GM21576 (cell line): ENCODE results near the gene NMS.
"Not testable (repeated sequence)": the region's sequence is repeated elsewhere in the genome, so short reads cannot be mapped to it uniquely, and the experiment has no call there.

Experiments
- ATAC-seq: cut with Tn5 transposase; IDR thresholded peaks from one replicate; pipeline ENCODE4 v1.9.1; 2021; ENCODE audit warnings: mild to moderate bottlenecking, moderate library complexity; ENCODE audit not compliant: unreplicated experiment

NMS gene

GRCh38 chr2:100470182-100470581, at the start of gene NMS:
TSS of gene NMS (plus strand) at chr2:100470482. CDS start at chr2:100470489, 7 bp downstream.
- ATAC-seq = no peak

- no peak for ATAC-seq
These were observed 47.8 kb upstream of the NMS start for GRCh38 chr2:100422320-100423055.

DNA sequence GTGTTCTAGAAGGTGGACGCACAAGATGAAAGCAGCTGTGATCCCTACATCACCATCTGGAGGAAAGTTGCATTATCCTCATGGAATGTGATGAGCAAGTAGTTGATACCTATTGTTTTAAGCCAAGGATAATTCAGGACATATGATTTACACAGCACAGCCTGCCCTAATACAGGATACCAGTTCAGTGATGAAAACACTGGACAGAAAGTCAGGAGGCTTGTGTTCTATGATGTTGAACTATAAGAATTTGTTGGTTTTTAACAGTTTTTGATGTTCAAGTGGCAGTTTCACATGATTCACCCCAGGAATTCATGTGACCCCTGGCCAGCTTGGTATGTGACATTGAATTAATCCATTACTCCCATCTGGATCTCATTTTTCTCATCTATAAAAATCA, 46.7 kb upstream of the NMS start:
- no peak for ATAC-seq

GRCh38 chr2:100424277-100424875, 45.9 kb upstream of the NMS start:
- no peak for ATAC-seq

DNA sequence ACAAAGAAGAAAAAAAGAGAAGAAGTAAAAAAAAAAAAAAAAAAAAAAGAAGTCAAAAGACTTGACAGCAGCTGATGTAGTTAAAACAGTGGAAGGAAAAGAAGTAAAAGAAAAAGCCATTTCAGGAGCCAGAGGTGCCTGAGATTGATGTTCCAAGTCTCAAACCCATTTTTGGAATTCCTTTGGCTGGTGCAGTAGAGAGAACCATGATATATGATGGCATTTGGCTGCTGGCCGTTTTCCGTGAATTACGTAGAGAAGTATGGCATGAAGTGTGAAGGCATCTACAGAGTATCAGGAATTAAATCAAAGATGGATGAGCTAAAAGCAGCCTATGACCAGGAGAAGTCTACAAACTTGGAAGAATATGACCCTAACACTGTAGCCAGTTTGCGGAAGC, 45.2 kb upstream of the NMS start:
- no peak for ATAC-seq

GRCh38 chr2:100425573-100426383, 44.5 kb upstream of the NMS start:
- ATAC-seq = no peak

GRCh38 chr2:100426384-100426720, 43.9 kb upstream of the NMS start:
- ATAC-seq = no peak

DNA sequence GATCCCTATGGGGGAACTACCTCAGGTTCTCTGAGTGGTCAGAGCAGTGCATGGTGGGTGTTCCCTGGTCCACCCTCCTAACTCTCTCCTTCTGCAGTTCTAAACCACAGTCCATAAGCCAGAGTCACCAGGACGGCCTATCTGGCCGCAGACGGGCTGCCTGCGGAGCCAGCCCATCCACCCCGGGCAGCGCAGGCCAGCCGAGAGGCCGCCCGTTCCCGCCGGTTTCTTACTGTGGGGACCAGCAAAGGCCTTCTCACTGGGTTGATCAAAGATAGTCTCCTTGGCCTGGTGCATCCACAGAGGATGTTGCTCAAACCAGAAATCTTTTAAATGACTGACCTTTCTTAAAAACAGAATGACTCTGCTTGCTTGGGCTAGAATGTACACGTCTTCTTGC, 43.2 kb upstream of the NMS start:
- no peak for ATAC-seq

DNA sequence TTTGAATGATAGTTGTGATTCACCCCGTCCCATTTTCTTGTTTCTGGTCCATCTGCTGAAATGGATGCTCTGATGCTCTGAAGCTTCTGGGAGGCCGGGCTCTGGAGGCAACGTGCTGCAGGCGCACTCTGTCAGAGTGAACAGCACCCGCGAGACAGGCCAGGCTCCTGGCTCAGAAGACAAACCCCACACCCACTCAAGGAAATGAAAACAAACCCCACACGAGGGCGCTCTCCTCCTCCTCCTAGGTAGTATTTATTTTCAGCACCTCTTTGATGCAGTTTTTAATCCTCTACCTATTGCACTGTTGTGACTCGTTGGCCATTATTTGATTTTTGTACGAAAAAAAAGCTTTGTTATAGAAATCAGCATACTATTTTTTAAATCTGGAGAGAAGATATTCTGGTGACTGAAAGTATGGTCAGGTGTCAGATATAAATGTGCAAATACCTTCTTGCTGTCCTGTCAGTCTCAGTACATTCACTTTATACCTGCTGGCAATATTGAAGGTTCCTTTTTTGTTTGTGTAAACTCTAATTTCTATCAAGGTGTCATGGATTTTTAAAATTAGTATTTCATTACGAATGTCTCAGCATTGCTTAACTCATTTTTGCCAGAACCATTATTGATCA, 42.5 kb upstream of the NMS start:
- no peak for ATAC-seq

DNA sequence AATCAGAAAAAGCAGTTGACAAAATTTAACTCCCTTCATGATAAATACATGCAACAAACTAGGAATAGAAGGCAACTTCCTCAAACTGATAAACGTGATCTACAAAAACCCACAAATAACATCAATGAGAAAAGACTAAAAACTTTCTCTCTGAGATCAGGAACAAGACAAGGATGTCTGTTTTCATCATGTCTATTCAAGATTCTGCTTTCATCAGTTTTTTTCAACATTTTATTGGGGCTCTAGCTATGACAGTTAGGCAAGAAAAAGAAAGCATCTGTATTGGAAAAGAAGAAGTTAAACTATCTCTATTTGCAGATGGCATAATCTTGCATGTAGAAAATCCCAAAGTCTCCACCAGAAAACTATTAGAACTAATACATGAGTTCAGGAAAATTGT, 40.6 kb upstream of the NMS start:
- no peak for ATAC-seq

DNA sequence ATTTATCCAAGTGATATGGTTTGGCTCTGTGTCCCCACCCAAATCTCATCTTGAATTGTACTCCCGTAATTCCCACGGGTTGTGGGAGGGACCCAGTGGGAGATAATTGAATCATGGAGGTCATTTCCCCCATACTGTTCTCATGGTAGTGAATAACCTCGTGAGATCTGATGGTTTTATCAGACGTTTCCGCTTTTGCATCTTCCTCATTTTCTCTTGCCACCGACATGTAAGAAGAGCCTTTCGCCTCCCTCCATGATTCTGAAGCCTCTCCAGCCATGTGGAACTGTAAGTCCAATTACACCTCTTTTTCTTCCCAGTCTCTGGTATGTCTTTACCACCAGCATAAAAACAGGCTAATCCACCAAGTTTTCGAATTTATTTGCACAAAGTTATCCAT, 32.5 kb upstream of the NMS start:
- no peak for ATAC-seq

- ATAC-seq = no peak
These were observed 23.6 kb upstream of the NMS start for GRCh38 chr2:100446696-100447095.

DNA sequence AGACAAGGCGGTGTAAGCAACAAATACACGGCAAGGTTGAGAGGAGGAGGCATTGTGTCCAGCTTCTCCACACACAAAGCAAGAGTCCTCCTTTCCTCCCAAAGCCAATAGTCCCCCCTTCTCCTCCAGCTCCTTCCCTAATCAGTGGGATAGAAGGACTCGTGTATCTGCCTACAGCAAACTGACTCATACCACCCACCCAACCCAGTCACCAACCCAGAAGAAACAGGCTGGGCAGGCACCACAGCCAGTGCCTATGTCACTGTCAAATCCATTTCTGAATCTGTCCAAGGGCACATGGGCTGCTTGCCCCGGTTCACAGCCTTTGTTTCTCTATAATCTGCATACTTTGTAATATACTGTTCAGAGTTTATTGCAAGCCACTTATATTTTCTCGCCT, 19.2 kb upstream of the NMS start:
- no peak for ATAC-seq

DNA sequence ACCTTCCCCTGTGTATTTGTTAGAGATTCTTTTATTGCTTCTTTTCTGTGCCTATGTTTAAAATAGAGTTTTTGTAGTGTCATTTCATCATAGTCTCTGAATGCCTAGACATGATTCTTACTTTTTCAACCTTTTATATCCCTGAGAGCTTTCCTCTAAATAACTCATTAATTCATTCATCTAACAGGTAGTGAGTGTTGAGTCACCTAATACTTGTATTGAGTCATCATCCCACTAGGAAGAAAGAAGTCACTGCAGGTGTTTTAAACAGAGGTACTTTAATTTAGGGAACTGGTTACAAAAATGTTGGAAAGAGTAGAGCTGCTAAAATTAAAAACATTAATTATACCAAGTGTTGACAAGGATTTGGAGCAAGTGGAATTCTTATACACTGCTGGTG, 18.5 kb upstream of the NMS start:
- ATAC-seq = no peak

DNA sequence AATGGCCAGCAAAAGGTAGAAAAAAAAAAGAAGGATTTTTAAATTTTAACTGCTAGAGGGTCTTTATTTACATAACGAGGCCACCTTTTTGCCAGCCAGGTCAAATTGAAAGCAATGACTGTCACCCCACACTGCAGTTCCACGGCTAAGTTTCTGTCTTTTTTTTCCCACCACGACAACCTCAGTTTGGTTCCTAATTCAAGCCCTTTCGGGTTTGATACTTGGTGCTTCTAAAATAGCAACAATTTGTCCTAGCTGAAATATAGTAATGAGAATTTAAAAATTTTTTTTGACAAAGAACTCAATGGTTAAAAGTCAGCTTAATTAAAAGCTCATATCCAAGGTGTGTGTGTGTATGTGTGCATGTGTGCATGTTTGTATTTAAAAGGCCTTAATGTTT, 16.4 kb upstream of the NMS start:
- ATAC-seq = peak; percentile 82

DNA sequence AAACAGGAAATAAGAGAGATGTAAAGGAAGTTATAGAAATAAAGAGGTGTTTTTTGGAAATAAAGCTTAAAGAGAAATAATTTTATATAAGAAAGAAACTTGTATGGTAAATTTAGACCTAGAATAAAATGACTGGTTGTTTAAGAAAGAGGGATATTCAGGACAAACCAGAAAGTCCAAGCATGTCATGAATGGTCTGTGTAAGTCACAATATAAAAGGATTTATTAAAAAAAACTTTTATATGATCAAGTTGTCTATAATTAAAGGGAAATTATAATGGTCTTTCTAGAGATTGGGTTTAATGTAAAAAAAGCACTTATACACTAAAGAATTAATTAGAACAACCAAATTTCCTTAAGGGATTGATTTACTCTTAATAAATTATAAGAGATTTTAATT, 13.9 kb upstream of the NMS start:
- not testable (repeated sequence) for ATAC-seq

DNA sequence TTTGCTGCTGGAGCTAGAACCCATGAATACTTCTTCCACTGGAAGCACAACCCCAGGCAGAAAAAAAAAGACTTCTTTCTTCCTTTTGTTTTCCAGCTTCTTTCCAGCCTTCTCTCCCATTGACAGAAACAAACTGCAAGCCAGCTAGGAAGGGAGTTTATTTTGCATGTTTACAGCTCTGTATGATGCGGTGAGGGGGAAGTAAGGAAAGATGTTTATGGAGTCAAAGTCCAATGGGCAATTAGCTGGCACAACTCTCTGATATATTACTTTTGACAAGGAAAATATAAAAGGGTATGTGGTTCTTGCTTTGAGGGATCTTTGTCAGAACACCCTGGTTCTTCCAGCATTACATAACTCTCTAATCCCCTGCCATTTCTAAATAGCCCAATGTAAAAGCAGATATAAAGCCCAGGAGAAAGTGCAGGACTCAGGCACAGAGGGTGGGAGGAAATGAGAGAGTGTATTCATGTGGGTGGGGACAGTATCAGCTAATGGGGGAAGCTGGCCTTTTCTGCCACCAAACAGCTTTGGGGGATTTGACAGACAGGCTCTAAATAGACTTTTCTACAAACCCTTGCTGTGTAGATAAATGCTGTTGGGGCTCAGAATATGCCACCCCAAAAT, 9.3 kb upstream of the NMS start:
- no peak for ATAC-seq

DNA sequence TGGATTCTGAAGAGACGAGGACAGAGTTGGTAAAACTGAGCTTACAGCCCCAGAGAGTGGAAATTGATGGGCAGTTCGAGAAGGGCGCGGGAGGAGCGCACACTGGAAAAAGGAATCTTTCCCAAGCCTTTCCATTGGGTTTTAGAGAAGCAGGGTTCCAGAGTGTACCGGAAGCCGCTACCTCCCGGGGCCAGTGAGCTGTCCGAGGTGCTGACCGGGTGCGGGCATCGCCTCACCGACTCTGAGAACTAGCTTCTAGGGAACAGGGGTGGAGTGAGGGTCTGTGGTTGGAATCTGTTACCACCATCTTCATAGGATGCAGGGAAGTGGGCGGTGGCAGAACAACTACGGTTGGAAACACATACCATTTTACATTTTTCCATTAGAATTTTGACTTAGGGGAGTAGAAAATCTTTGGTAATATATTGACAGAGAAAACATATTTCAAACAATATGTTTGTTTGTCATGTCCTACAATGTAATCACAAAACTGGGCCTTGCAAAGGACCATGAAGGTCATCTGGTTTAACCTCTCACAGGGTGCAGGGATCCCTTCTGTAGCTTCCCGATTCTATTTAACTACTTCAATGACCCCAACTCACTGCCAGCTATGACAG, 724 bp downstream of the NMS start:
- ATAC-seq = no peak

- no peak for ATAC-seq
These were observed 6.3 kb downstream of the NMS start for GRCh38 chr2:100476606-100477005.

- no peak for ATAC-seq
These were observed 12.5 kb downstream of the NMS start for GRCh38 chr2:100482741-100483140.

DNA sequence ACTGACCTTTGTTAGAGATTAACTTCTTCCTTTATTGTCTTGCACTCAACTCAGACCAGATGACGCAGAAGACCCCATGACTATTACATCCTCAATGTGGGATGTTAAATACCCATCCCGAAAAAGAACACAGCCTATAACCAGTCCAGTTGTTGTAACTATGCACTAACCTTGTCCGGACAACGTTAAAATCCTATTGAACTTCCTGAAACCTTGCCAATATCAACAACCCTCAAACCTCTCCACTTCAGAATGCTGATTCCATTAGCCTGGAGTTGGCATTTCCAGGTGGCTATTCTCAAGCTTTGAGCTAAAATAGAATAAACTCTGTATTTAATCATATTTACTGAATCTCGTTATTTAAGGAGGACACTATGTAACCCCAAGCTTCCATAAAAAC, 13.6 kb downstream of the NMS start:
- ATAC-seq = no peak
